ENCODE results near the gene SF1.

DNA sequence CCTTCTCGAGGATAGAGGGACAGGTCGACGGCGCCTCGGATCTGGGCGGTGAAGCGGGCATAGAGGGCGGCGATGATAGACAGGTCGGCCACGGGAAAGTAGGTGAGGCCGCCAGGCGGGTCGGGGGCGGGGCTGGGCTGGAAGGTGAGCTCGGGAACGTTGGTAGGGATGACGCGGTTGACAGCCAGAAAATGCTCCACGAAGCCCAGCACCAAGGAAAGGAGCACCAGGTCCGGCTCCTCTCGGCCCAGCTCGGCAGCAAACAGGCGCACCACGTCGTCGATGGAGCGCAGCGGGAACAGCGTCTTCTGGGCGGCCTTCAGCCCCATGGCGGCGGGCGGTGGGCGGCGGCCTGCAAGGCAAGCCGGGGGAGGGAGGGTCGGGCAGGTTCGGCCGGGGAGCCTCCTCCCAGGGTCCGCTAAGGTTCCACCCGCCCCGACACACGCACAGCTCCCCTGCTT lies 31.5 kb upstream of the SF1 start:
- no peak for TF ChIP-seq EGR1 (IDR thresholded peaks at IDR 0.05; ENCODE audit: borderline replicate concordance, low read depth, low read length)
- TF ChIP-seq, protein P1, sequence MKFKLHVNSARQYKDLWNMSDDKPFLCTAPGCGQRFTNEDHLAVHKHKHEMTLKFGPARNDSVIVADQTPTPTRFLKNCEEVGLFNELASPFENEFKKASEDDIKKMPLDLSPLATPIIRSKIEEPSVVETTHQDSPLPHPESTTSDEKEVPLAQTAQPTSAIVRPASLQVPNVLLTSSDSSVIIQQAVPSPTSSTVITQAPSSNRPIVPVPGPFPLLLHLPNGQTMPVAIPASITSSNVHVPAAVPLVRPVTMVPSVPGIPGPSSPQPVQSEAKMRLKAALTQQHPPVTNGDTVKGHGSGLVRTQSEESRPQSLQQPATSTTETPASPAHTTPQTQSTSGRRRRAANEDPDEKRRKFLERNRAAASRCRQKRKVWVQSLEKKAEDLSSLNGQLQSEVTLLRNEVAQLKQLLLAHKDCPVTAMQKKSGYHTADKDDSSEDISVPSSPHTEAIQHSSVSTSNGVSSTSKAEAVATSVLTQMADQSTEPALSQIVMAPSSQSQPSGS (IDR thresholded peaks at IDR 0.05; ENCODE audit: low read length) = no peak
- TF ChIP-seq POLR2AphosphoS5 (IDR thresholded peaks at IDR 0.05; ENCODE audit: low read depth, low read length) = no peak
- TF ChIP-seq, protein P2, sequence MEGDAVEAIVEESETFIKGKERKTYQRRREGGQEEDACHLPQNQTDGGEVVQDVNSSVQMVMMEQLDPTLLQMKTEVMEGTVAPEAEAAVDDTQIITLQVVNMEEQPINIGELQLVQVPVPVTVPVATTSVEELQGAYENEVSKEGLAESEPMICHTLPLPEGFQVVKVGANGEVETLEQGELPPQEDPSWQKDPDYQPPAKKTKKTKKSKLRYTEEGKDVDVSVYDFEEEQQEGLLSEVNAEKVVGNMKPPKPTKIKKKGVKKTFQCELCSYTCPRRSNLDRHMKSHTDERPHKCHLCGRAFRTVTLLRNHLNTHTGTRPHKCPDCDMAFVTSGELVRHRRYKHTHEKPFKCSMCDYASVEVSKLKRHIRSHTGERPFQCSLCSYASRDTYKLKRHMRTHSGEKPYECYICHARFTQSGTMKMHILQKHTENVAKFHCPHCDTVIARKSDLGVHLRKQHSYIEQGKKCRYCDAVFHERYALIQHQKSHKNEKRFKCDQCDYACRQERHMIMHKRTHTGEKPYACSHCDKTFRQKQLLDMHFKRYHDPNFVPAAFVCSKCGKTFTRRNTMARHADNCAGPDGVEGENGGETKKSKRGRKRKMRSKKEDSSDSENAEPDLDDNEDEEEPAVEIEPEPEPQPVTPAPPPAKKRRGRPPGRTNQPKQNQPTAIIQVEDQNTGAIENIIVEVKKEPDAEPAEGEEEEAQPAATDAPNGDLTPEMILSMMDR (IDR thresholded peaks at IDR 0.05; ENCODE audit: control extremely low read depth in 1 of 3, insufficient read depth in 1 of 3, low read depth in 1 of 3, low read length in 3 of 3) = no peak
- no peak for TF ChIP-seq GTF2F1 (IDR thresholded peaks at IDR 0.05; ENCODE audit: borderline replicate concordance, low read depth, low read length)
- TF ChIP-seq TEAD4 (IDR thresholded peaks at IDR 0.05; ENCODE audit: low read depth, low read length) = no peak
- TF ChIP-seq GABPA (IDR thresholded peaks at IDR 0.05; ENCODE audit: borderline replicate concordance, insufficient read depth, low read length) = no peak
- no peak for TF ChIP-seq TAF1 (IDR thresholded peaks at IDR 0.05; ENCODE audit: low read depth, low read length)
- TF ChIP-seq CTBP2 (IDR thresholded peaks at IDR 0.05; ENCODE audit: borderline replicate concordance, insufficient read depth, insufficient read length, low read length) = no peak

Measured in H1 (cell line).